Ascending aorta (tissue), 2 donors: Measurements from ENCODE around the gene SMYD2. TPM values are rescaled to one million over a fixed set of nuclear protein-coding genes. Genes with fewer than 3 reads are reported as not detected.
A peak's percentile ranks its signal among the peaks of the same experiment; 100 is the strongest.

Source experiments
- DNase-seq, 2 donors: peaks; one replicate each; pipeline ENCODE4 v3.0.0-alpha.2; 2019; ENCODE audit warnings: low spot score in 2 of 2
- H3K27ac ChIP-seq, 2 donors: fragments of 200-600 bp; sonication (generic); one replicate each; pipeline ENCODE4 v1.5.1; 2016 to 2017; ENCODE audit warnings: mild to moderate bottlenecking in 1 of 2
- H3K27me3 ChIP-seq: fragments of 200-600 bp; sonication (generic); one replicate; pipeline ENCODE4 v1.5.1; 2017
- H3K36me3 ChIP-seq, 2 donors: fragments of 200-600 bp; sonication (generic); one replicate each; pipeline ENCODE4 v1.5.1; 2016
- H3K4me1 ChIP-seq, 2 donors: fragments of 200-600 bp; sonication (generic); one replicate each; pipeline ENCODE4 v1.5.1; 2016 to 2017; ENCODE audit warnings: mild to moderate bottlenecking in 1 of 2
- H3K4me3 ChIP-seq, 2 donors: fragments of 200-600 bp; sonication (generic); one replicate each; pipeline ENCODE4 v1.5.1; 2016 to 2017; ENCODE audit warnings: mild to moderate bottlenecking in 1 of 2
- H3K9me3 ChIP-seq, 2 donors: fragments of 200-600 bp; sonication (generic); one replicate each; pipeline ENCODE4 v1.5.1; 2016
- intact Hi-C: fragments of 100-400 bp; cut with DNase I; formaldehyde crosslinking; loops from one replicate; pipeline ENCODE4 v1.15.1; 2023
- total RNA-seq: library from RNA; depleted of rRNA; stranded (reverse); fragments of >200 nt; gene quantifications from one replicate; pipeline ENCODE4 v1.1.0, GENCODE V29; 2016
- TF ChIP-seq, protein P1 (sequence below), 3 experiments: fragments of 200-600 bp in 2 of 3; fragments of 450-650 bp in 1 of 3; sonication (generic) in 2 of 3; IDR thresholded peaks; one replicate each; pipeline ENCODE4 v1.5.1; 2016 to 2019; ENCODE audit warnings: antibody characterized with exemption in 3 of 3, mild to moderate bottlenecking in 1 of 3, moderate library complexity in 1 of 3

The SMYD2 gene
- total RNA-seq, 1 donor from 2014 or later, result 2.4 TPM

DNA sequence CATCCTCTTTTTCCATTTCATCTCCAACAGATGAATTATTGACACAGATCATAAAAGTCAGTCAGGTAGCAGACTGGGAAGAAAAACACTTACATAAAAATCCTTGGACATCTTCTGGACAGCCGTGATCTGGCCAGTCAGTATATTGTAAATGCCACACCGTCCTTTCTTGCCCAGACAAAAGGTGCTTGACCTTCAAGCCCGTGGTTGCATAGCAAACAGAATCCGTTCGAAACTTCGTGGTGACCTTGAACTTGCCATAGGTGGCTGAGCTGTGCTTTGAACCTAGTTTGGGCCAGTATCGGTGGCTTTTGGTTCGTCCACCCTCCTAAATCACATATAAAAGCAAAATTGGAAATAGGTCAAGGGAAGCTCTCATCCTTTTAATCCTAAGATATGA is 88.4 kb downstream of the SMYD2 start:
- no peaks in the 10 kb centered on the region for H3K9me3 ChIP-seq
- intact Hi-C loops, result no loop called here
- H3K27ac ChIP-seq, result no peak overlapping the region
- DNase-seq, result no peak
- H3K4me1 ChIP-seq, result no peaks in the 10 kb centered on the region
- no peak overlapping the region for H3K4me3 ChIP-seq
- TF ChIP-seq, protein P1, sequence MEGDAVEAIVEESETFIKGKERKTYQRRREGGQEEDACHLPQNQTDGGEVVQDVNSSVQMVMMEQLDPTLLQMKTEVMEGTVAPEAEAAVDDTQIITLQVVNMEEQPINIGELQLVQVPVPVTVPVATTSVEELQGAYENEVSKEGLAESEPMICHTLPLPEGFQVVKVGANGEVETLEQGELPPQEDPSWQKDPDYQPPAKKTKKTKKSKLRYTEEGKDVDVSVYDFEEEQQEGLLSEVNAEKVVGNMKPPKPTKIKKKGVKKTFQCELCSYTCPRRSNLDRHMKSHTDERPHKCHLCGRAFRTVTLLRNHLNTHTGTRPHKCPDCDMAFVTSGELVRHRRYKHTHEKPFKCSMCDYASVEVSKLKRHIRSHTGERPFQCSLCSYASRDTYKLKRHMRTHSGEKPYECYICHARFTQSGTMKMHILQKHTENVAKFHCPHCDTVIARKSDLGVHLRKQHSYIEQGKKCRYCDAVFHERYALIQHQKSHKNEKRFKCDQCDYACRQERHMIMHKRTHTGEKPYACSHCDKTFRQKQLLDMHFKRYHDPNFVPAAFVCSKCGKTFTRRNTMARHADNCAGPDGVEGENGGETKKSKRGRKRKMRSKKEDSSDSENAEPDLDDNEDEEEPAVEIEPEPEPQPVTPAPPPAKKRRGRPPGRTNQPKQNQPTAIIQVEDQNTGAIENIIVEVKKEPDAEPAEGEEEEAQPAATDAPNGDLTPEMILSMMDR (IDR thresholded peaks at IDR 0.05), result no peak
- peaks cover 4 to 31% of the 10 kb centered on the region in 2 donors for H3K36me3 ChIP-seq
- no peaks in the 10 kb centered on the region for H3K27me3 ChIP-seq

DNA sequence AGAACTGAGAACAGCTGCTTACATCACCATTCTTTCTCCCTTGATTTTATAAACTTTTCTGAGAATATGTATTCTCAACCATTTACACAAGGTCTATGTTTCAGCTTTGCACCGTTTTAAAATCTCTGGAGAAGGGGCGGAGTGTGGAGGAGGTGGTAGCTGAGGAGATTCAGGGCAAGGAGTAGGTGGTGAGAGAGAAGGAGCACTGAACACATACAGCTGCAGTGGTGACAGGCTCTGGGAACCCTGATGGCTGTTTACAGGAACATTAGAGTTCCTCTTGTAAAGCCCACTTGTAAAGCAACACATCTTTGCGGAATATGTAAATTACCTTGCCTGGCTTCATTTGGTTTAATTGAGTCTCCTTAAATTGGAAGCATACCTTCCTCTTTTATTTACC is 89.7 kb downstream of the SMYD2 start:
- Histone ChIP-seq H3K27ac (no peak overlapping the region), H3K4me1 (no peaks in the 10 kb centered on the region), H3K9me3 (no peaks in the 10 kb centered on the region), H3K36me3 (peaks cover 5 to 28% of the 10 kb centered on the region in 2 donors), H3K4me3 (no peak overlapping the region), H3K27me3 (no peaks in the 10 kb centered on the region)
- DNase-seq, result no peak
- TF ChIP-seq, protein P1 (IDR thresholded peaks at IDR 0.05), result no peak
- intact Hi-C loops, result no loop called here

DNA sequence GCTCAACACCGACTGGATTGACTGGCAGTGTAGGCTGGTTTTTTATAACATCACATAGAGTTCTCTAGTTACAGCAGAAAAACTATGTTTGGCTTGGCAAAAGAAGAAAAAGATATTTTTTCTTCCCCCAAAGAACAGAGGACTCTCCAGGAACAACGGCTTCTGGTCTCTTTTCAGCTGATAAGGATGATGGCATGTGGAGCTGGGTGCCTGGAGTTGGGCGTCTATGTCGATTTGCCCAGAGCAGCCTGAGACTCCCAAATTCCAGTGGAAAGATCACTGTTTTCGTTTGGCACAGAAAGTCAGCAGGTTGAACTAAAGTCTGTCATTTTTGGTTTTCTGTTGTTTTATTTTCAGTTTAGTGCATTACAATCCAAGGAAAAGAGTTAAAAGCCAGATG is 91.1 kb downstream of the SMYD2 start:
- no peak for DNase-seq
- Histone ChIP-seq H3K9me3 (no peaks in the 10 kb centered on the region), H3K4me3 (no peak overlapping the region), H3K27me3 (no peaks in the 10 kb centered on the region), H3K4me1 (no peaks in the 10 kb centered on the region), H3K27ac (no peak overlapping the region), H3K36me3 (peaks cover 11 to 32% of the 10 kb centered on the region in 2 donors)
- intact Hi-C loops, result no loop called here
- TF ChIP-seq, protein P1 (IDR thresholded peaks at IDR 0.05), result no peak

DNA sequence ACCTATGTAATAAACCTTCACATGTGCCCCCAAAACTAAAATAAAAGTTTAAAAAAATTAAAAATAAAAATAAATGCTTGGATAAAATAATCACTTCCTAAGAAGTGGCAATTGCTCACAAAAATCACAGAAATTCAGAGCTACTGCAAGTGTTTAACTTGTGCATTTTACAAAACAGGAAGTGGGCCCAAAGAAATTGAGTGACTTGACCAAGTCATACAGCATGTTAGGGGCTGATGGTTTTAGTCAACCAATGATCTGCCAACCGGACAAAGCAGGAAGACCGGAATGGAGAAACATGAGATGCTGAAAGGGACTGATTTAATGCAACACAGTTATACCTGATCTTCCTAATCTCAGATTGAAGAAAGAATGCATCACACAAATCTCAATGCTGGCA is 96.5 kb downstream of the SMYD2 start:
- DNase-seq, result no peak
- Histone ChIP-seq H3K36me3 (peaks cover 7 to 10% of the 10 kb centered on the region in 2 donors), H3K4me1 (peaks cover 0 to 8% of the 10 kb centered on the region in 2 donors), H3K27me3 (no peaks in the 10 kb centered on the region), H3K4me3 (no peak overlapping the region), H3K27ac (peak overlapping the region; percentile 1 to 12), H3K9me3 (no peaks in the 10 kb centered on the region)
- intact Hi-C loops, result no loop called here
- TF ChIP-seq, protein P1 (IDR thresholded peaks at IDR 0.05), result no peak

DNA sequence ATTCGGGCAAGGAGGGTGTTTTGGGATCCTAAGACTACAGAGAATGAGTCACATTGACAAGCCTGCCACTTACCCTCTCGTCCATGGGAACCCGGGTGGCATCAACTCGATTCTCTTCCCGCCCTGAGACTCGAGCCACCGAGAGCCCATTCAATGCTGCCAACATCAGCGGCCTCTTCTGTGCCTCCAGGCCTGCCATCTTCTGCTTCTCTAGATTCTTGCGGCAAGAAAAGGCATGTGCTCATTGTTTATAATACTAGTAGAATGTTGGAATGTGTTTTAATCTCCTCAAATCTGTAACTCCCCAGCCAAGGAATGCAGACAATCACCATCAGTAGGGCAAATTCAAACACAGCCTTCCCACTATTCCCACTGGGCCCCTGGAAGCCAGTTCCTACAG is 96.9 kb downstream of the SMYD2 start:
- peak overlapping the region; percentile 1 to 12 for H3K27ac ChIP-seq
- intact Hi-C loops, result no loop called here
- TF ChIP-seq, protein P1 (IDR thresholded peaks at IDR 0.05), result no peak

DNA sequence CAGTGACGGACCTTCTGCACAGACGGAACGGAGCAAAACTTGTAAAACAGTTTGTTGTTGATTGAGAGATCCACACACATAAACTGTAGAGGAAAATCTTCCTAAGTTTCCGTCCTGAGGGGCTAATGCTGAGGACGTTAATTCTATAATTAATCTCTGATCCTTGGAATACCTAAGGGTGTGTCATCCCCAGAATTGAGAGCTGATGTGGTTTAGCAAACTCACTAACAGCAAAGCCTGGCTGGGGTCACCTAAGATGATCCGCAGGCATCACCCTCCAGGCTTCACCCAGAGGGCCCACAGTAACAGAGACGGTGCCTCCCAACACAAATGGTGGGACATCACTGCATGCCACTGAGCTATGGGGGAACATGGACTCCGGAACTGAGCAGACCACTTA is 97.5 kb downstream of the SMYD2 start:
- peaks cover 13 to 16% of the 10 kb centered on the region in 2 donors for H3K36me3 ChIP-seq
- no peaks in the 10 kb centered on the region for H3K9me3 ChIP-seq
- H3K27ac ChIP-seq, result no peak overlapping the region
- TF ChIP-seq, protein P1 (IDR thresholded peaks at IDR 0.05), result no peak
- H3K27me3 ChIP-seq, result no peaks in the 10 kb centered on the region
- peaks cover 0 to 8% of the 10 kb centered on the region in 2 donors for H3K4me1 ChIP-seq
- intact Hi-C loops, result no loop called here
- no peak overlapping the region for H3K4me3 ChIP-seq
- no peak for DNase-seq

More for the DNA sequence above, 96.9 kb downstream of the SMYD2 start:
- peaks cover 7 to 10% of the 10 kb centered on the region in 2 donors for H3K36me3 ChIP-seq
- H3K27me3 ChIP-seq, result no peaks in the 10 kb centered on the region
- H3K4me3 ChIP-seq, result no peak overlapping the region
- peaks cover 0 to 8% of the 10 kb centered on the region in 2 donors for H3K4me1 ChIP-seq
- DNase-seq, result no peak
- H3K9me3 ChIP-seq, result no peaks in the 10 kb centered on the region
